Smooth muscle cell (in vitro differentiated cells): ENCODE data around the gene GLS. TPM values are rescaled to one million over a fixed set of nuclear protein-coding genes. Genes with fewer than 3 reads are reported as not detected.
"Not testable (repeated sequence)": the region's sequence is repeated elsewhere in the genome, so short reads cannot be mapped to it uniquely, and the experiment has no call there.

Experiments
- DNase-seq: peaks from one replicate; lab custom pipeline; 2025; ENCODE audit not compliant: unreplicated experiment; lab: John Stamatoyannopoulos, UW
- H2AFZ ChIP-seq: fragments of 200-600 bp; sonication (generic); 2 replicates; pipeline ENCODE4 v1.6.0; 2016; ENCODE audit warnings: antibody characterized with exemption, low read depth, mild to moderate bottlenecking
- H3F3A ChIP-seq: fragments of 200-600 bp; sonication (generic); 2 replicates; pipeline ENCODE4 v1.6.0; 2017; ENCODE audit warnings: antibody characterized with exemption, low read depth
- H3K27ac ChIP-seq: fragments of 200-600 bp; sonication (generic); 2 replicates; pipeline ENCODE4 v1.5.1; 2016; ENCODE audit warnings: low read depth, mild to moderate bottlenecking
- H3K27me3 ChIP-seq: fragments of 200-600 bp; sonication (generic); 2 replicates; pipeline ENCODE4 v1.6.1; 2016; ENCODE audit warnings: low read depth, mild to moderate bottlenecking
- H3K36me3 ChIP-seq: fragments of 200-600 bp; sonication (generic); 2 replicates; pipeline ENCODE4 v1.5.1; 2016; ENCODE audit warnings: low read depth
- H3K4me1 ChIP-seq: fragments of 200-600 bp; sonication (generic); 2 replicates; pipeline ENCODE4 v1.5.1; 2016; ENCODE audit warnings: low read depth
- H3K4me2 ChIP-seq: fragments of 200-600 bp; sonication (generic); 2 replicates; pipeline ENCODE4 v1.6.0; 2016; ENCODE audit warnings: mild to moderate bottlenecking
- H3K4me3 ChIP-seq: fragments of 200-600 bp; sonication (generic); 2 replicates; pipeline ENCODE4 v1.5.1; 2016; ENCODE audit warnings: mild to moderate bottlenecking
- H3K79me2 ChIP-seq: fragments of 200-600 bp; sonication (generic); 2 replicates; pipeline ENCODE4 v1.6.0; 2016; ENCODE audit warnings: low read depth, mild to moderate bottlenecking
- H3K9ac ChIP-seq: fragments of 200-600 bp; sonication (generic); 2 replicates; pipeline ENCODE4 v1.6.0; 2016; ENCODE audit warnings: low read depth
- H3K9me3 ChIP-seq: fragments of 200-600 bp; sonication (generic); replicated peaks from 2 replicates; pipeline ENCODE4 v1.5.1; 2016; ENCODE audit warnings: low read depth
- H4K20me1 ChIP-seq: fragments of 200-600 bp; sonication (generic); 2 replicates; pipeline ENCODE4 v1.6.0; 2016; ENCODE audit warnings: low read depth
- WGBS: methylation state at CpG from one replicate; pipeline ENCODE4 v1.1.7; 2016; ENCODE audit warnings: low lambda C conversion rate; 5-methylcytosine and 5-hydroxymethylcytosine counted together
- polyA plus RNA-seq: library from polyadenylated mRNA; unstranded; fragments of >200 nt; fragmentation: Nextera tagmentation; extraction: Ambion mirVana; gene quantifications from 2 replicates; pipeline ENCODE4 v1.2.1, GENCODE V29; 2016
- total RNA-seq: library from RNA; depleted of rRNA; stranded (reverse); fragments of >200 nt; gene quantifications from 2 replicates; pipeline ENCODE4 v1.2.3, GENCODE V29; 2014
- TF ChIP-seq, protein P1 (sequence below): fragments of 200-600 bp; sonication (generic); IDR thresholded peaks from 2 replicates; pipeline ENCODE4 v1.5.1; 2017; ENCODE audit warnings: borderline replicate concordance, mild to moderate bottlenecking, antibody characterized with exemption; ENCODE audit not compliant: insufficient read depth, poor library complexity, severe bottlenecking

The GLS gene
- total and polyA plus RNA-seq, 2 experiments from 2014 or later: 76.2 to 454 TPM

GRCh38 chr2:190990132-190990531, 109.5 kb downstream of the GLS start:
- no peaks in the 10 kb centered on the region for H3K79me2 ChIP-seq
- no peaks in the 10 kb centered on the region for H3K4me1 ChIP-seq
- H3K27me3 ChIP-seq: no peaks in the 10 kb centered on the region
- no peak overlapping the region for H3K4me3 ChIP-seq
- H3K27ac ChIP-seq: no peak overlapping the region
- DNase-seq: no peak
- no peak overlapping the region for H3K9ac ChIP-seq
- WGBS: 92% methylated on average over 6 of the region's 6 CpGs
- H3K4me2 ChIP-seq: no peak overlapping the region
- peaks cover 60% of the 10 kb centered on the region for H3K36me3 ChIP-seq
- H4K20me1 ChIP-seq: no peaks in the 10 kb centered on the region
- H3K9me3 ChIP-seq: no peaks in the 10 kb centered on the region
- no peak overlapping the region for H2AFZ ChIP-seq
- no peaks in the 10 kb centered on the region for H3F3A ChIP-seq
- TF ChIP-seq, protein P1, sequence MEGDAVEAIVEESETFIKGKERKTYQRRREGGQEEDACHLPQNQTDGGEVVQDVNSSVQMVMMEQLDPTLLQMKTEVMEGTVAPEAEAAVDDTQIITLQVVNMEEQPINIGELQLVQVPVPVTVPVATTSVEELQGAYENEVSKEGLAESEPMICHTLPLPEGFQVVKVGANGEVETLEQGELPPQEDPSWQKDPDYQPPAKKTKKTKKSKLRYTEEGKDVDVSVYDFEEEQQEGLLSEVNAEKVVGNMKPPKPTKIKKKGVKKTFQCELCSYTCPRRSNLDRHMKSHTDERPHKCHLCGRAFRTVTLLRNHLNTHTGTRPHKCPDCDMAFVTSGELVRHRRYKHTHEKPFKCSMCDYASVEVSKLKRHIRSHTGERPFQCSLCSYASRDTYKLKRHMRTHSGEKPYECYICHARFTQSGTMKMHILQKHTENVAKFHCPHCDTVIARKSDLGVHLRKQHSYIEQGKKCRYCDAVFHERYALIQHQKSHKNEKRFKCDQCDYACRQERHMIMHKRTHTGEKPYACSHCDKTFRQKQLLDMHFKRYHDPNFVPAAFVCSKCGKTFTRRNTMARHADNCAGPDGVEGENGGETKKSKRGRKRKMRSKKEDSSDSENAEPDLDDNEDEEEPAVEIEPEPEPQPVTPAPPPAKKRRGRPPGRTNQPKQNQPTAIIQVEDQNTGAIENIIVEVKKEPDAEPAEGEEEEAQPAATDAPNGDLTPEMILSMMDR: no peak

DNA sequence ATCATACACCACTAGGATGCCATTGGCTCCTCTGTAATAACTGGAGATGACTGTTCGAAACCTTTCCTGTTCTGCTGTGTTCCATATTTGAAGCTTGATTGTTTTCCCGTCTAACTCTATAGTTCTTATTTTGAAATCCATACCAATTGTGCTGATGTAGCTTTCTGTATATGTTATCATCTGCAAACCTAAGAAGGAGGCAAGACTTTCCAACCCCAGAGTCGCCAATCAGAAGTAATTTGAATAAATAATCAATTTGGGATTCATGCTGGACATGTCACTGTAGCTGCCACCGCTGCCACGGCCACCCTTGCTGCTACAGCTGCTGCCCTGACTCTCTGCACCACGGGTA, 112.6 kb downstream of the GLS start:
- Histone ChIP-seq H3K9me3 (no peaks in the 10 kb centered on the region), H3K27ac (no peak overlapping the region), H3F3A (no peaks in the 10 kb centered on the region), H4K20me1 (no peaks in the 10 kb centered on the region), H3K27me3 (no peaks in the 10 kb centered on the region), H2AFZ (no peak overlapping the region), H3K4me1 (no peaks in the 10 kb centered on the region), H3K4me2 (no peak overlapping the region), H3K36me3 (peaks cover 56% of the 10 kb centered on the region), H3K4me3 (no peak overlapping the region), H3K79me2 (no peaks in the 10 kb centered on the region), H3K9ac (no peak overlapping the region)
- no peak for DNase-seq
- 95% methylated on average over 6 of the region's 6 CpGs for WGBS
- TF ChIP-seq, protein P1: no peak

GRCh38 chr2:190994148-190994547, 113.5 kb downstream of the GLS start:
- Histone ChIP-seq H3F3A (no peaks in the 10 kb centered on the region), H3K36me3 (peaks cover 58% of the 10 kb centered on the region), H4K20me1 (no peaks in the 10 kb centered on the region), H3K79me2 (no peaks in the 10 kb centered on the region), H3K9me3 (no peaks in the 10 kb centered on the region), H3K27ac (no peak overlapping the region), H3K4me3 (no peak overlapping the region), H3K4me2 (no peak overlapping the region), H3K4me1 (no peaks in the 10 kb centered on the region), H3K9ac (no peak overlapping the region), H3K27me3 (no peaks in the 10 kb centered on the region), H2AFZ (no peak overlapping the region)
- WGBS: 98% methylated on average over 7 of the region's 7 CpGs
- TF ChIP-seq, protein P1: no peak
- no peak for DNase-seq

- not testable (repeated sequence) for H4K20me1 ChIP-seq, H3F3A ChIP-seq, DNase-seq, H2AFZ ChIP-seq, H3K27ac ChIP-seq, H3K27me3 ChIP-seq, H3K9ac ChIP-seq, H3K9me3 ChIP-seq, H3K4me1 ChIP-seq, H3K79me2 ChIP-seq, H3K4me3 ChIP-seq, H3K4me2 ChIP-seq
- peaks cover 52% of the 10 kb centered on the region for H3K36me3 ChIP-seq
- WGBS: 95% methylated on average over 3 of the region's 3 CpGs
Observed at GRCh38 chr2:190995315-190995714, 114.7 kb downstream of the GLS start.
